HG02973 (cell line): ENCODE results near the gene ABCB10.
"Not testable (repeated sequence)": the region's sequence is repeated elsewhere in the genome, so short reads cannot be mapped to it uniquely, and the experiment has no call there.

Experiments
- ATAC-seq: cut with Tn5 transposase; IDR thresholded peaks from one replicate; pipeline ENCODE4 v1.9.1; 2021; ENCODE audit warnings: moderate library complexity; ENCODE audit not compliant: unreplicated experiment

The ABCB10 gene

GRCh38 chr1:229574679-229575442, 16.4 kb upstream of the ABCB10 start:
- ATAC-seq: no peak

GRCh38 chr1:229572286-229572685, 13.8 kb upstream of the ABCB10 start:
- ATAC-seq: no peak

GRCh38 chr1:229570891-229571516, 12.5 kb upstream of the ABCB10 start:
- no peak for ATAC-seq

- ATAC-seq: no peak
These were observed 11.8 kb upstream of the ABCB10 start for GRCh38 chr1:229570305-229570704.

GRCh38 chr1:229567109-229567868, 8.8 kb upstream of the ABCB10 start:
- no peak for ATAC-seq

GRCh38 chr1:229563701-229564100, 5.2 kb upstream of the ABCB10 start:
- no peak for ATAC-seq

- ATAC-seq: no peak
These were observed 4.7 kb upstream of the ABCB10 start for GRCh38 chr1:229563241-229563640.

GRCh38 chr1:229562686-229563085, 4.2 kb upstream of the ABCB10 start:
- no peak for ATAC-seq

- no peak for ATAC-seq
These were observed 2.6 kb upstream of the ABCB10 start for GRCh38 chr1:229561141-229561540.

- not testable (repeated sequence) for ATAC-seq
These were observed 1.6 kb upstream of the ABCB10 start for GRCh38 chr1:229560124-229560523.

- not testable (repeated sequence) for ATAC-seq
These were observed 862 bp upstream of the ABCB10 start for GRCh38 chr1:229559336-229559801.

- peak; percentile 33 for ATAC-seq
These were observed 543 bp downstream of the ABCB10 start for GRCh38 chr1:229557913-229558414.

- no peak for ATAC-seq
These were observed 1.2 kb downstream of the ABCB10 start for GRCh38 chr1:229557200-229557850.

- ATAC-seq: no peak
These were observed 3.5 kb downstream of the ABCB10 start for GRCh38 chr1:229554886-229555621.

- no peak for ATAC-seq
These were observed 4.8 kb downstream of the ABCB10 start for GRCh38 chr1:229553621-229554130.

- no peak for ATAC-seq
These were observed 5.8 kb downstream of the ABCB10 start for GRCh38 chr1:229552732-229553131.

GRCh38 chr1:229550812-229551567, 7.5 kb downstream of the ABCB10 start:
- ATAC-seq: no peak

- ATAC-seq: no peak
These were observed 11.0 kb downstream of the ABCB10 start for GRCh38 chr1:229547542-229547941.

- ATAC-seq: no peak
These were observed 13.9 kb downstream of the ABCB10 start for GRCh38 chr1:229544587-229544986.
